Measurements from ENCODE around the gene DYNLT2. TPM values are rescaled to one million over a fixed set of nuclear protein-coding genes. Genes with fewer than 3 reads are reported as not detected.

The DYNLT2 gene
- total and polyA plus RNA-seq, 2 of the 13 experiments (the other 11 are each of a cell fraction or from before 2014, with no cell fraction given) = 2.1 to 4.3 TPM

DNA sequence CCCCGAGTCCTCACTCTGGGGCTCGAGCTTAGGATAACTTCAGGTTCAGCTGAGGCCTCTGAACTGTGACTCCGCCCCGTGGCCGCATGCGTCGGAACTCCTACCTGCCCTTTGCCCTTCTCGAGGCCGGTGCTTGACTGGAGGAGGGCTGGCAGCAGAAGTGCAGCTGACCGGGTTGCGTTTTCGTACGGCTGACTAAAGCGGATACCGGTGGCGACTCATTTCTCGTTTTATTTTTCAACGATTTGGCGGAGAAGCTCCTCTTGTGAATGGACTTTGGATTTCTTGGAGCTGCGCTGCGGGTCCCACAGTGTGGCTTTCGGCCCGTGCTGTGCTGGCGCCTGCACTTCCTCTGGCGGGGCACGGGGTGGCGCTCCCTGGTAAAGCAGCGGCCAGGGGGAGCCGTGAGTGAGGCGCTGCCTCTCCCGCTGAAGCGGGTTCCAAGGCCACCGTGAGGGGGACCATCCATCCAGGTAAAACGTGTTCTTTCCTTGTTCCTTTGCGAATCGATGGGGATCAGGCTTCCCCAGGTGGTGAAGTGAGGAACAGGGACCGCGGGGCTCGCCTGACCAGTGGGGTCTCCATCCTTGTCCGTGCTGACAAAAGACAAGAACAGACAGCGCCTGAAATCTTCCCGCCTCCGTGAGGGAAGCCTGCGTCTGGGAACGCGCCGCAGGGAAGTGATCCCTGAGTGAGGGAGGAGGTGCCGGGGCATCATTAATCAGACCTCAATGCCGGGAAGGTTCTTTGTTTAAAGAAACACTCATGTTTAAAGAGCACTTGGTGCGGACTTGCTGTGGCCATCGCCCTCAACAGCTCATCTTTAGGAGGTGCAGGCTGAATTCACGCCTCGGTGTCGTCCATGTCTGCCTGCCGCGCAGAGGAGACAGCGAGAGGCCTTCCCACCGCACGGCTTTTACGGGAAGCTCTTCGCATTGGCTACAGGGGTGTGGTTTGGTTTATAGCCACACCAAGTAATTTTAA lies 38.9 kb upstream of the DYNLT2 start (continued):
- TF ChIP-seq PRDM10 (CRISPR knock-in tag; IDR thresholded peaks at IDR 0.05; ENCODE audit: low read depth) (0 out of 2 replicates have a peak, but pooled peaks have one; percentile 9), GZF1 (CRISPR knock-in tag; IDR thresholded peaks at IDR 0.05) (no peak), PITX1 (CRISPR knock-in tag; IDR thresholded peaks at IDR 0.05) (peak; percentile 84; the same call in 1 of the 2 replicates), THRA (CRISPR knock-in tag; IDR thresholded peaks at IDR 0.05; ENCODE audit: borderline replicate concordance) (peak; percentile 97), NCOA1 (CRISPR knock-in tag; IDR thresholded peaks at IDR 0.05) (peak; percentile 92; the same call in 1 of the 2 replicates), ZFP36L2 (CRISPR knock-in tag; IDR thresholded peaks at IDR 0.05) (no peak; the same call in 1 of the 2 replicates), XRCC5 (optimal IDR thresholded peaks at IDR 0.05; ENCODE audit: low read length) (peak; percentile 86), GATAD2A (CRISPR knock-in tag; IDR thresholded peaks at IDR 0.05) (no peak; the same call in none of the 2 replicates), SIN3B (IDR thresholded peaks at IDR 0.05; ENCODE audit: low read length) (no peak; the same call in 1 of the 2 replicates), ZFP37 (CRISPR knock-in tag; IDR thresholded peaks at IDR 0.05; ENCODE audit: borderline replicate concordance) (no peak; the same call in 1 of the 2 replicates), ZNF33B (CRISPR knock-in tag; IDR thresholded peaks at IDR 0.05) (peak; percentile 42; the same call in 1 of the 2 replicates), IRF1 (CRISPR knock-in tag; IDR thresholded peaks at IDR 0.05; ENCODE audit: low read depth) (no peak), ZNF781 (CRISPR knock-in tag; IDR thresholded peaks at IDR 0.05; ENCODE audit: borderline replicate concordance, not compliant biosample characterization) (peak; percentile 89), ZNF75D (CRISPR knock-in tag; IDR thresholded peaks at IDR 0.05; ENCODE audit: borderline replicate concordance) (no peak), PPARG (CRISPR knock-in tag; conservative IDR thresholded peaks at IDR 0.05) (peak; percentile 77; the same call in 1 of the 2 replicates), ATF1 (CRISPR knock-in tag; IDR thresholded peaks at IDR 0.05) (no peak; the same call in 1 of the 2 replicates)
- TF ChIP-seq, protein P1, sequence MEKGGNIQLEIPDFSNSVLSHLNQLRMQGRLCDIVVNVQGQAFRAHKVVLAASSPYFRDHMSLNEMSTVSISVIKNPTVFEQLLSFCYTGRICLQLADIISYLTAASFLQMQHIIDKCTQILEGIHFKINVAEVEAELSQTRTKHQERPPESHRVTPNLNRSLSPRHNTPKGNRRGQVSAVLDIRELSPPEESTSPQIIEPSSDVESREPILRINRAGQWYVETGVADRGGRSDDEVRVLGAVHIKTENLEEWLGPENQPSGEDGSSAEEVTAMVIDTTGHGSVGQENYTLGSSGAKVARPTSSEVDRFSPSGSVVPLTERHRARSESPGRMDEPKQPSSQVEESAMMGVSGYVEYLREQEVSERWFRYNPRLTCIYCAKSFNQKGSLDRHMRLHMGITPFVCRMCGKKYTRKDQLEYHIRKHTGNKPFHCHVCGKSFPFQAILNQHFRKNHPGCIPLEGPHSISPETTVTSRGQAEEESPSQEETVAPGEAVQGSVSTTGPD (CRISPR knock-in tag; IDR thresholded peaks at IDR 0.05) = no peak

Data from HepG2 (cell line).